OCI-M2 (cell line): ENCODE measurements around the gene MEX3D.

ENCODE experiments used
- DNase-seq: peaks from one replicate; lab custom pipeline; 2025; ENCODE audit not compliant: unreplicated experiment; lab: John Stamatoyannopoulos, UW

MEX3D gene

DNA sequence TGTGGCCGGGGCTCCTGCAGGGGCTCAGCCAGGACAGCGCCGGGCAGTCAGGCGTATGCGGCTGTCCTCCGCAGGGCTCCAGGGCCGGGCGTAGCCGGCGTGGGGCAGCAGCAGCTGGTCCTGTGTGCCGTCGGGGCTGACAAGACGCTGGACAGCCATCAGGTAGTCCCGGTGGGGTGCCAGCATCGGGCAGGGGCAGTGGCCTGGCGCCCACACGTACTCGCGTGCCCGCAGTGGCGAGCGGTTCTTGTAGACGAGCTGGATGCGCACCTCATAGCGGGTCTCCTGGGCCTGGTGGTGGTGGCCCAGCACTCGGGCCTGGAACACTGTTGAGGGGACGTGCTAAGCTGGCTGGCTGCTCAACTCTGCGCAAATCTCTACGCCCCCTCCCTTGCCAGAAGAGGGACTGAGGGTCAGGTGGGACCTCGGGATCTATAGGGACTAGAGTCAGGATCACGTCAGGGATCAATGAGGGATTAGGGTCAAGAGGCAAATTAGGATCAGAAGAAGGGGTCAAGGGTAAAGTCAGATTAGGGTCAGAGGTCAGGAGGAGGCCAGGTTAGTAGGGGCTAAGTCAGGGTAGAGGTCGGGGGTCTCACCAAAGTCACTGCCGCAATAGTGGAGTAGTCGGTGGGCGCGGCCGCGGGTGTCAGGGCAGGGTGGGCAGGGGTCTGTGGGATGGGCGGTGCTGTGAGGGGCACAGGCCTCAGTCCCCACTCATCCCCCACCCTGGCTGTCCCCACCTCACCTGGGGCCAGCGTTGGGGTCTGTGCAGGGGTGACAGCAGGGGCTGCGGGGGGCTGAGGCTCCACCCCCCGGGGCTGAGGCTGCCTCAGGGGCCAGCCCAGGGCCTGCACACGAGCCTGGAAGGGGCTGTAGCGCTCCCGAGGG lies 61.9 kb downstream of the MEX3D start:
- DNase-seq: no peak

DNA sequence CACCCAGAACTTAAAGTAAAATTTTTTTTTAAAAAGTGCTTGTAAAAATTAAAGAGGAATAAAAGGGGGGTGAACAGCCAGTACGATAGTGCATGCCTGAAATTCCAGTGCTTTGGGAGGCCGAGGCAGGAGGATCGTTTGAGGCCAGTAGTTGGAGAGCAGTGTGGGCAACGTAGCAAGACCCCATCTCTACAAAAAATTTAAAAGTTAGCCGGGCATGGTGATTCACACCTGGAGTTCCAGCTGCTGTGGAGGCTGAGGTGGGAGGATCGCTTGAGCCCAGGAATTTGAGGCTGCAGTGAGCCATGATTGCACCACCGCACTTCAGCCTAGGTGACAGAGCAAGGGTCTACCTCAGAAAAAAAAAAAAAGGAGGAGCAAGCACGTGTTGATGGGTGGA lies 63.1 kb downstream of the MEX3D start:
- DNase-seq: no peak
